GM19468 (cell line): Measurements from ENCODE around the gene MAVS.
"Not testable (repeated sequence)": the region's sequence is repeated elsewhere in the genome, so short reads cannot be mapped to it uniquely, and the experiment has no call there.

Source experiments
- ATAC-seq: cut with Tn5 transposase; IDR thresholded peaks from one replicate; pipeline ENCODE4 v1.9.1; 2021; ENCODE audit warnings: mild to moderate bottlenecking, moderate library complexity, moderate number of reproducible peaks; ENCODE audit not compliant: unreplicated experiment; ENCODE audit errors: extremely low read depth

MAVS gene

GRCh38 chr20:3813848-3814581 is 32.6 kb upstream of the MAVS start:
- ATAC-seq, result no peak

- ATAC-seq, result no peak
Measured at GRCh38 chr20:3814928-3815495, 31.6 kb upstream of the MAVS start.

- ATAC-seq, result no peak
Measured at GRCh38 chr20:3815703-3816315, 30.8 kb upstream of the MAVS start.

GRCh38 chr20:3818155-3819151 is 28.2 kb upstream of the MAVS start:
- no peak for ATAC-seq

GRCh38 chr20:3819411-3820047 is 27.1 kb upstream of the MAVS start:
- ATAC-seq, result no peak

GRCh38 chr20:3820048-3820900 is 26.4 kb upstream of the MAVS start, which contains the start of gene AP5S1:
Gene AP5S1 (plus strand): TSS chr20:3820547. CDS start chr20:3822118, 1,571 bp downstream.
- ATAC-seq, result peak; percentile 61

- ATAC-seq, result no peak
Measured at GRCh38 chr20:3820901-3821727, 25.5 kb upstream of the MAVS start.

- ATAC-seq, result no peak
Measured at GRCh38 chr20:3821996-3822395, 24.6 kb upstream of the MAVS start.

GRCh38 chr20:3823881-3824280 is 22.8 kb upstream of the MAVS start:
- no peak for ATAC-seq

GRCh38 chr20:3825526-3825925 is 21.1 kb upstream of the MAVS start:
- no peak for ATAC-seq

GRCh38 chr20:3826420-3826819 is 20.2 kb upstream of the MAVS start:
- no peak for ATAC-seq

GRCh38 chr20:3828798-3829197 is 17.8 kb upstream of the MAVS start:
- no peak for ATAC-seq

- not testable (repeated sequence) for ATAC-seq
Measured at GRCh38 chr20:3829891-3830290, 16.7 kb upstream of the MAVS start.

GRCh38 chr20:3836132-3836531 is 10.5 kb upstream of the MAVS start:
- ATAC-seq, result no peak

GRCh38 chr20:3839328-3839727 is 7.3 kb upstream of the MAVS start:
- no peak for ATAC-seq

GRCh38 chr20:3840201-3840600 is 6.4 kb upstream of the MAVS start:
- not testable (repeated sequence) for ATAC-seq

- no peak for ATAC-seq
Measured at GRCh38 chr20:3842348-3842930, 4.2 kb upstream of the MAVS start.

- no peak for ATAC-seq
Measured at GRCh38 chr20:3843490-3843889, 3.1 kb upstream of the MAVS start.
